HG03039 (cell line): Measurements from ENCODE around the gene GRIA3.

Experiments
- ATAC-seq: cut with Tn5 transposase; IDR thresholded peaks from one replicate; pipeline ENCODE4 v1.9.1; 2021; ENCODE audit warnings: mild to moderate bottlenecking, moderate library complexity; ENCODE audit not compliant: unreplicated experiment

The GRIA3 gene

DNA sequence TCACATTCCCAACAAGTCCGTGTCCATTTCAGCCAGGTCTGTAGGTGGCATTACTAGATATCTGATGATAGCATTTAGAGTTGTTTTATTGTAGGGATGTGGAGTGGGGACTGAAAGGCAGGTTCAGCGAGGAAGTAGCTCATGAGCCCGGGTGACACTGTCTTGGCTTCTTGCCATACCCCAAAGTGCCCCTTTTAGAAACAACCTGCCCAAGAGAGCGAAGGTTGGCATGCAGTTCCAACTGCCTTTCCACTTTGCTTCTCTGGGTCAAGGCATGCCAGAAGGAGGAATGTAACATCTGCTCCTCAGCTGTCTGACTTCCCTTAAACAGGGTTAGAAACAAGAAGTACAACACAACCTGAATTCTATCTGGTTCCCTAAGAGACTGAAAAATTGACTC is 9.0 kb downstream of the GRIA3 start:
- no peak for ATAC-seq

DNA sequence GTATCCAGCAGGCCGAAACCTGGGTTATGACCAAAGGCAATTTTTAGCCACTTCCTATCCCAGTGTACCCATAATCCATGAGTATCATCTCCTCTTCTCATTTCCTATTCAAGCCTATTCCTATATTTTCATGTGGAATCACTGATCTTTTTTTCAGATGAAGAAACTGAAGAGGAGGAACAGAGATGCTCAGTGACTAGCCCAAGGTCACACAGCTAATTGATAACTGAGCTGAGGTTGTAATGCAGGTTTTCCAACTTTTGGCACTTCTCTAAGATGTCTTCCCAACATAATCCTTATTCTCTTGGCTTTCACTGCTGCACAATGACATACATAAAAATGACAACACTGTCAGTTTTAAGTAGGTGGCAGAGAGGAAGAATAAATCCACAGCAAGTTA is 15.3 kb downstream of the GRIA3 start:
- no peak for ATAC-seq

DNA sequence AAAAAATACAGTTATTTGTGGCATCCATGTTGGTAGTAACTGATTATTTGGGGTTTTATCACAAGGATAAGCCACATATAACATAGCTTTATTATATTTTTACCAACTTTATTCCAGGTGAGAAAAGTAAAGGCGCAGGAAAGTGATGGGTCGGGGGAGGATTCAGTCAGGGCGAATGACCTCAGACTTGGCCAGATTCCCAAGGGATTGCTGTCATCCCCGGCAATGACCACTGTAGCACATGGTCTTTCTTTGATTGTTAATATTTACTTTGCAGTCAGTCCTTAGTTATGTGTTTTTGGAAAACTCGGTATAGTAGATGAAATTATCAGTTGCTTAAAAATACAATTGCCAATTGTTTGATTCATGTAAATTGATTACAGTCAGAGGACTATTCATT is 17.6 kb downstream of the GRIA3 start:
- no peak for ATAC-seq

DNA sequence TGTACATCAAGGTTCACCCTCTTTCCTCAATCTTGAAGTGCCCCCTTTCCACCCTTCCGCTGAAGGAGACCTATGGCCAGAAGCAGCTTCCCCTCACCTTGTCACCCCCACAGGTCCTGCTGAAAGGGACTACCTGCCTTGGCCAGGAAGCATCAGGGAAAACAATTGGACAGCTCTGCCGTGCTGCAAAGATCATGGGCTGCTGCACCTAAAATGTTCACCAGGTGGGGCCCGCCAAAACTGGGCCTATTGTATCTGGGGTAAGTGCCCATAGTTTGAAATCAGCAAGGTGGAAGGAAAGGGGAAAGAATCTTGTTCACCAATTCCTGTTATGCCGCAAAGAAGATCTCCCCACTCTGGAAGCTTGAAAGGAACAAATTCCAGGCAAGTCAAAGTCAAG is 18.4 kb downstream of the GRIA3 start:
- ATAC-seq, result no peak

DNA sequence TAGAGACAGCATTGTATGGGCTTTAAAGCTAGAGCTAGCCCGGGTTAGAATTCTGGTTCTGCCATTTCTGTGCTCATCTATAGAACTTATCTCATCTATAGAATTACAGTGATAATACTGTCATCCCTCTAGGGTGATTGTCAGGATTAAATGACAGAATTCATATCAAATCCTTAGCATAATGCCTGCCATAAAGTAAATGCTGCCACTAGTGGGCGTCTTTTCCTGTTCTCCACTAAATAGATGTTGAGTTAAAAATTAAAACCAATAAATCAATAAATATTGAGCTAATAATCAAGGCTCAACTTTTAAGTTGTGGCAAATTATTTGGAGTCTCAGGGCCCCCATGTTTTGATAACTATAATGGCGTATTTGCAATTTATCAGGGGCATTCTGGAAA is 19.7 kb downstream of the GRIA3 start:
- ATAC-seq, result no peak

DNA sequence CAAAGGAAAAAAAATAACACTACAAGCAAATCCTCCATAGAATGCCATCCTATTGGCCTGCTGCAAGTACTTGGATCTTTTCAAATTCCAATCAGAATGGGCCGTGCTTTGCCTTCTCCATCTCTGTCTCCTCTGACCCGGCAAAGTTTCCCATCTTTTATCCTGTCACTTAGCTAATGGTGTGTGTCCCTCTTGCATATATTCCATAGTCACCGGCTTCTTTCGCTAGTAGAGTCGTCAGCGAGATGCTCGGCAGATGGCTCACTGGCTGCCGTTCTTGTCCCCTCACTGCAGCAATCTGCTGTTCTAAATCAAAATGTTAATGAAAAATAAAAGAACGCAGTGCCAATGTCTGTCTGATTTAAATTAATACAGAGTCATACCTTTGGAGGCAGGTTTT is 22.1 kb downstream of the GRIA3 start:
- ATAC-seq, result no peak

GRCh38 chrX:123210252-123210651 is 26.2 kb downstream of the GRIA3 start:
- ATAC-seq, result no peak

DNA sequence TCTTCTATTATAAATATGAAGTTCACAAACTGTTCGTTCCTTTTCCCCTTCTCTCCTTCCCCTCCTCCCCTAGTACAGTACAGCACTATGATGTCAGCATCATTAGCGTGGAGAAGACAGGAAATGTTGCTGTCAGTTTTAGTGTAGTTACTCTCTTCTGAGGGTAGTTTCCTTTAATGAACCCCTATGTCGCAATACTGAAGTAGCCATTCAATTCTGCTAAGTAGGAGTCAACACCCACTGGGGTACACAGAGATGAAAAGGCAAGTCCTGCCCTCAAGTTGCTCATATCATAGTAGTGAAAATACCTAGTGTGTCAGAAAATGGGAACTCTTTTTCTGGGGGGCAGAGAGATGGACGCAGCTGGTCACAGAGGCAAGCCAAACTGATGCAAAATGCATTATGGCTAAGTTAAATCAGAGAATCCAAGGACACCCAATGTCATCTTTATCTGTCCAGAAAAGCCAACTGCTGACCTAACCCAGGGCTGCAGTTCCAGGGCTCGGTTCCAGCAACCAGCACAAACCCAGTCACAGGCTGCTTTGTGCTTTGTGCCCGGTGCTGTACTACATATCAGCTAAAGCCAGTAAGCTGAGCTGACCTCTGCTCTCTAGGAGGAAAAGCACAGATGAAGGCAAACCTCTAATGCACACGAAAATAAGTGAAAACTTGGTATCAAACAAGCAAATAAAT is 31.5 kb downstream of the GRIA3 start:
- no peak for ATAC-seq

DNA sequence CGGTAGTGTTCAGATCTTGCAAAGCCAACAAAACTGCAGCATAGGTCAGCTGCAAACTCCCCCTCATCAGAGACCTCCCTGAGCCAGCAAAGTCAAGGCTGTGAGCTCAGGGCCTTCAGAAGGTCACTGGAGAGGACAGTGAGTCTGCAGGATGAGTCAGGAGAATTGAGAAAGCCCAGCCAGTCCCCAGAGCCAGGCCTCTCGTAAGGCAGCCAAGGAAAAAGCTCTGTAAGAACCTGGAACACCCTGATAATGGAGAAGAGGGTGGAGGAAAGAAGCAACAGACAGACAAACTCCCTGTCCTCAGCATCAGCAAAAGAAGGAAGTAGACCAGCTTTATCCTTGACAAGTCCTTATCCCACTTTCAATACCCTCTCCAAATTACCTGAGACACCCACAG is 33.0 kb downstream of the GRIA3 start:
- no peak for ATAC-seq

- ATAC-seq, result no peak
These were observed 33.6 kb downstream of the GRIA3 start for GRCh38 chrX:123217728-123218127.

GRCh38 chrX:123219916-123220315 is 35.8 kb downstream of the GRIA3 start:
- no peak for ATAC-seq

DNA sequence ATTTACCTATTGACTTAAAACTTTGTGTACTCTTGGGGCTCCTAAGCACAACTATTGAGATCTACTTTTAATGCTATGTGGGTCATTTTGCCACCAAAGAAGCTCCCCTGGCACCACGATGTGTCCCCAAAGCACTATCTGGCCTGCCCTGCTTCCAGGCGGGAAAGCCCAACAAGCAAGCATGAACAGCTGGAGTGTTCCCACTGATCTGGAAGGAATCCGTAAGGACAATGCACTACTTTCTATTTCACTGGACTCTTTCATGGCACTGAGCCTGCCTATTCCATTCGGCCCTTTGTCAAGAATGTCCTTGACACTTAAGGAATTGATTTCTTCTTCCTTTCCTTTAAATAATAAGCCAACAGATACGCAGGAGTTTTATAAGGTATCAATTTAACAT is 38.8 kb downstream of the GRIA3 start:
- ATAC-seq, result no peak

DNA sequence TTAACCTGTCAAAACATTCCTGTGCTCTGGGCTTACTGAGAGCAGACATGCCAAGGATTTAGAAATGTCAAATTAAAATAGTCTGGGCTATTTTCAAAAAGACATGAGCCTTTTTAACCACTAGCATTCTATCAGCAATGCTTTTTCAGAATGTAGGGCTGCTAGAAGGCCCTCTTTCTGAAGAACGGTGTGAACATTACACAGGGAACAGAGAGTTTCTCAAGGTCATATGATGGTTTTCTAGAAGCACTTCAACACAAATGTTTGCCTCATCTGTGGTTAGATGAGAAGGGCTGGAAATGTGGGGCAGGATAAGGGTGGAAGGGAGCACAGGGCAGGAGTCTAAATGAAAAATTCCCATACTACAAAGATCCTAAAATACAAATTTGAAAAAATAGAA is 39.3 kb downstream of the GRIA3 start:
- ATAC-seq, result no peak

DNA sequence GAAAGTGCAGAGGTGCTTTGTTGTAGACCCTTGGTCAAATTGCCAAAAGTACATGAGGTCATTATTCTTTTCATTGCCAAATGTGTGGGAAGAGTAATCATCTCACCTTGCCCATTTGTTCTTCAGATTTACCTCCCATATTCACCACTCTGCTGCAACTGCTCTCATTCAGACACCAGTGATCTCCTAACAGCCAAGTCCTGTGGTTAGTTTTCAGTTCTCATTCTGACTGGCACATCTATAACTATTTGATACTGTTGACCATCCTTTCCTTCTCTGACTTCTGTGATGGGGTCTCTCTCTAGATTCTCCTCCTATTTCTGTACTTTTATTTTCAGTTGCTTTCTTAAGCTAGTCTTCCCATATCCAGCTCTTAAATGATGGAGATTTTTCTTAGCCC is 39.8 kb downstream of the GRIA3 start:
- peak; percentile 70 for ATAC-seq

- no peak for ATAC-seq
These were observed 46.7 kb downstream of the GRIA3 start for GRCh38 chrX:123230798-123231197.

GRCh38 chrX:123236859-123237258 is 52.8 kb downstream of the GRIA3 start:
- ATAC-seq, result no peak

DNA sequence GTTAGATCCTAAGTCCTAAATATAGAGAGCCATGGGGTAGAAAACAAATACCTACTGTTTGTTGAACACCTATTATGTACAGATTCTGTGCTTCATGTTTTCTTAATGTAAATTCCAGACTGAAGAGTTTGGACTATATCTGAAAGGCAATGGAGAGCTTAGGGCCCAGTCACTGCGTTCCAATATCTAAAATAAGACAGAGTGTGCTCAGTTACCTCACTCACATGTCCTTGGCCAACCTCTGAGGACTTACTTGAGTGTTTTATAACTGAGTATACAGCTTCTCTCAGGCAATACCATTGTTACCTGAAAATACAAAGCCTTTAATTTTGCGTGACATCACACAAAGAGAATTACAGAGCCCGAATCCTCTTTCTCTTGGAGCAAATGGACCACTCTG is 53.2 kb downstream of the GRIA3 start:
- no peak for ATAC-seq

GRCh38 chrX:123254457-123254856 is 70.4 kb downstream of the GRIA3 start:
- ATAC-seq, result no peak

DNA sequence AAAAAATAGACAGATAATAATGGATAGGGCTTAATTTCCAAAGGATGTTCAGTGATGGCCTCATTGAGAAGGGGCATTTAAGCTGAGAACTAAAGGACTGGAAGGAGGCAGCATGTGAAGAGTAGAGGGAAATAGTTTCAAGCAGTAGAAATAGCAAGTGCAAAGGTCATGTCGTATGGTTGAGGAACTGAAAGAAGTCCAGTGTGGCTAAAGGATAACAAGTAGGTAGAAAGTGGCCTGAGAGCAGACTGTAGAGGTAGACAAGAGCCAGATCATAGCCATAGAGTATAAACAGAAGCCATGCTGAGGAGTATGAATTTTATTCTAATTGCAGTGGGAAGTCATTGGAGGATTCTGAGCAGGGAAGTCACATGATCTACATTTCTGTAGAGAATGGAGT is 72.3 kb downstream of the GRIA3 start:
- no peak for ATAC-seq

DNA sequence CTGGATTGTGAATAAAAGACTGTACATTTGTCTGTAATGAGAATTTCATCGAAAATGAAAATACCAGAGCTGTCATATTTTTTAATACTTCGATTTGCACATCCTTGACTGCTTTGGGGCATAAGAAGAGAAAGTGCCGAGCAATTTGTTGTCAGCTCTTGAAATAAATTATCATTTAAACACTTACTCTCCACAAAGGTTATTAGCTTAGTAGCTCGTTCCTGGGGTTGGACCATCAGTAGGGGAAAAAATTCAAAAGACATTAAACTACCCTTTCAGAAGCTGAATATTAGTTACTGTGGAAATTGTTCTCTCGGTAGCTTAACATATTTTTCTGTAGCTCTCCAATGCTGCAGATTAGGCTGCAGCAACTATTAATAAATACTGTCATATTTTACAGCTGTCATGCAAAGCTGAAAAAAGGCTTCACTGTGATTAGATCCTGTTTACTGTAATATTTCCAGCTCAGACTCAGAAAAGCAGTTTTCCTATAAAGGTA is 76.9 kb downstream of the GRIA3 start:
- ATAC-seq, result no peak

GRCh38 chrX:123263270-123263669 is 79.2 kb downstream of the GRIA3 start:
- no peak for ATAC-seq

DNA sequence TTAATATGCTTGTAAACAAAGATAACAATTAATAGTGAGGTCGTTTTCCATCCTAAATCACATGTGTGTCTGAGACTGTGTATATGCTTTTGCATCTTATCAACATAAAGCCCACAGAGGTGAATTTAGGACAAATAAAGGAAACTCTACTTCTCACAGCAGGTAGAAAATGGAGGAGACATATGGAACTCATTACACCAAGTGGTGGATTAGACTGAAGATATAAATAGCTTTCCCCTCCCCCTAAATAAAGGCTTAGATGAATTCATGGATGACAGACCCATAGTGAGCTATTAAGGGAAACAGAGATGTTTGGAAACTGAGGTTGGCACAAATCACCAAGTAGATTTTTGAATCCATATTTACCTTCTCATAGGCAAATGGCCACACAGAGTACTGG is 79.7 kb downstream of the GRIA3 start:
- ATAC-seq, result no peak

DNA sequence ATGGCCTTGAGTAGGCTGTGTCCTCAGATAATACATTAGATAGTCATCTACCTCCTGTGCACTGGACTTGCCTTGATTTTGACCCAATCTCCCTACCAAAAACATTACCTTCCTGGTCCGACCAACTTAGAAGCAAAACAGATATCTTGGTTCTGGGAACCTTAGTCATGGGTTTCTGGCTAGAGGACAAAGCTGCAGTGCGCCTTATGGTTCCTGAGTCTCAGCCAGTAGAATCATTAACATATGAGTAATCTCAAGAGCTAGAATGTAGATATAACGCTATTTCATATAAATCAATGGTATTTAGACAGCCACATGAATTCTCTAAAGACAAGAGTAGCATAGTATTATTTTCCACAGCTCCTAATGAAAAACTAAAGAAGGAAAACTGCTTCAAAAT is 83.1 kb downstream of the GRIA3 start:
- no peak for ATAC-seq
